Mesenchymal stem cell (in vitro differentiated cells and primary cell): Measurements from ENCODE around the gene DCAF7.

Experiments used
- DNase-seq: peaks from one replicate; pipeline ENCODE4 v3.0.0-alpha.2; 2013
- H2AFZ ChIP-seq: one replicate; pipeline ENCODE4 v1.6.1; 2013; ENCODE audit warnings: low read depth, mild to moderate bottlenecking, control low read depth, inconsistent platforms, low read length, moderate library complexity
- H2AK5ac ChIP-seq: 2 replicates; pipeline ENCODE4 v1.6.1; 2013; ENCODE audit warnings: low read length, moderate library complexity, mild to moderate bottlenecking, inconsistent platforms; ENCODE audit not compliant: severe bottlenecking
- H2BK120ac ChIP-seq: one replicate; pipeline ENCODE4 v1.6.1; 2013; ENCODE audit warnings: low read depth, mild to moderate bottlenecking, inconsistent platforms, low read length, moderate library complexity
- H2BK12ac ChIP-seq, 2 experiments: one replicate each; pipeline ENCODE4 v1.6.1; 2013; ENCODE audit warnings: inconsistent platforms in 2 of 2, low read length in 2 of 2, mild to moderate bottlenecking in 2 of 2, moderate library complexity in 2 of 2, control low read depth in 1 of 2
- H2BK15ac ChIP-seq: one replicate; pipeline ENCODE4 v1.6.1; 2013; ENCODE audit warnings: mild to moderate bottlenecking, low read depth, inconsistent platforms; ENCODE audit not compliant: poor library complexity, severe bottlenecking
- H2BK5ac ChIP-seq: 2 replicates; pipeline ENCODE4 v1.6.1; 2013; ENCODE audit warnings: low read depth, mild to moderate bottlenecking, low read length, control low read depth, inconsistent platforms; ENCODE audit not compliant: poor library complexity, severe bottlenecking
- H3K14ac ChIP-seq, 2 experiments: one replicate each; pipeline ENCODE4 v1.6.1; 2013; ENCODE audit warnings: inconsistent platforms in 2 of 2, low read length in 2 of 2, control low read depth in 1 of 2, mild to moderate bottlenecking in 1 of 2, moderate library complexity in 1 of 2
- H3K18ac ChIP-seq, 2 experiments: one replicate each; pipeline ENCODE4 v1.6.1; 2013; ENCODE audit warnings: inconsistent platforms in 2 of 2, low read length in 2 of 2, control low read depth in 1 of 2, low read depth in 1 of 2, mild to moderate bottlenecking in 1 of 2
- H3K23ac ChIP-seq, 2 experiments: one replicate each; pipeline ENCODE4 v1.6.1; 2013; ENCODE audit warnings: inconsistent platforms in 2 of 2, low read length in 2 of 2, mild to moderate bottlenecking in 2 of 2, moderate library complexity in 2 of 2, control low read depth in 1 of 2
- H3K27ac ChIP-seq: 2 replicates; pipeline ENCODE4 v1.5.1; 2013; ENCODE audit warnings: mild to moderate bottlenecking, moderate library complexity, low read length, control low read depth, inconsistent platforms; ENCODE audit not compliant: poor library complexity, severe bottlenecking
- H3K27me3 ChIP-seq, 2 experiments: 2 replicates each; pipeline versions ENCODE4 v1.6.1 to v1.7.0; 2013; ENCODE audit warnings: low read length in 2 of 2, mild to moderate bottlenecking in 2 of 2, moderate library complexity in 2 of 2, control low read depth in 1 of 2, inconsistent platforms in 1 of 2; ENCODE audit not compliant: control insufficient read depth in 1 of 2, insufficient read depth in 1 of 2
- H3K36me3 ChIP-seq, 2 experiments: 2 replicates each; pipeline versions ENCODE4 v1.6.1 to v1.7.0; 2013; ENCODE audit warnings: low read length in 2 of 2, control low read depth in 1 of 2, inconsistent platforms in 1 of 2, low read depth in 1 of 2, mild to moderate bottlenecking in 1 of 2; ENCODE audit not compliant: insufficient read depth in 2 of 2, control insufficient read depth in 1 of 2
- H3K4ac ChIP-seq, 2 experiments: one replicate each; pipeline ENCODE4 v1.6.1; 2013; ENCODE audit warnings: inconsistent platforms in 2 of 2, low read length in 2 of 2, mild to moderate bottlenecking in 2 of 2, moderate library complexity in 2 of 2, control low read depth in 1 of 2, low read depth in 1 of 2
- H3K4me1 ChIP-seq: 2 replicates; pipeline ENCODE4 v1.6.1; 2013; ENCODE audit warnings: low read depth, low read length, control low read depth; ENCODE audit not compliant: control insufficient read depth, insufficient read depth
- H3K4me2 ChIP-seq: 2 replicates; pipeline ENCODE4 v1.6.1; 2013; ENCODE audit warnings: low read length, mild to moderate bottlenecking, inconsistent platforms; ENCODE audit not compliant: poor library complexity, severe bottlenecking
- H3K4me3 ChIP-seq, 2 experiments: 2 replicates each; pipeline versions ENCODE4 v1.5.1 to v1.7.0; 2013; ENCODE audit warnings: low read length in 2 of 2, mild to moderate bottlenecking in 2 of 2, control low read depth in 1 of 2, low read depth in 1 of 2; ENCODE audit not compliant: insufficient read depth in 1 of 2
- H3K79me1 ChIP-seq: replicated peaks from 2 replicates; pipeline ENCODE4 v1.6.1; 2013; ENCODE audit warnings: mild to moderate bottlenecking, control low read depth, low read length, inconsistent platforms; ENCODE audit not compliant: poor library complexity, severe bottlenecking
- H3K9ac ChIP-seq: 2 replicates; pipeline ENCODE4 v1.7.0; 2013; ENCODE audit warnings: mild to moderate bottlenecking, low read length, moderate library complexity
- H3K9me3 ChIP-seq: 2 replicates; pipeline ENCODE4 v1.7.0; 2013; ENCODE audit warnings: mild to moderate bottlenecking, low read length; ENCODE audit not compliant: control insufficient read depth
- H4K8ac ChIP-seq: one replicate; pipeline ENCODE4 v1.6.1; 2013; ENCODE audit warnings: inconsistent platforms, mild to moderate bottlenecking, low read length, moderate library complexity
- H4K91ac ChIP-seq: one replicate; pipeline ENCODE4 v1.6.1; 2013; ENCODE audit warnings: mild to moderate bottlenecking, low read length, inconsistent platforms
- WGBS: methylation state at CpG from one replicate; pipeline ENCODE4 v1.1.7; 2013; ENCODE audit warnings: mixed read lengths; 5-methylcytosine and 5-hydroxymethylcytosine counted together

The DCAF7 gene

GRCh38 chr17:63622574-63623390 lies 72.5 kb downstream of the DCAF7 start:
- peak; percentile 76 for DNase-seq
- no peaks in the 10 kb centered on the region for H3K36me3 ChIP-seq
- H2BK120ac ChIP-seq: peak overlapping the region; percentile 59
- H3K27ac ChIP-seq: peak overlapping the region; percentile 2
- H2AK5ac ChIP-seq: no peak overlapping the region
- peak overlapping the region in 1 of 2 experiments; percentile 65 for H3K14ac ChIP-seq
- peaks cover 2% of the 10 kb centered on the region for H3K4me1 ChIP-seq
- H3K79me1 ChIP-seq: peaks cover 4% of the 10 kb centered on the region
- peak overlapping the region; percentile 35 to 86 for H3K4ac ChIP-seq
- no peak overlapping the region for H2BK5ac ChIP-seq
- peak overlapping the region; percentile 59 for H4K91ac ChIP-seq
- peak overlapping the region; percentile 83 to 97 for H3K4me3 ChIP-seq
- peak overlapping the region; percentile 67 for H2BK15ac ChIP-seq
- peak overlapping the region; percentile 94 for H3K4me2 ChIP-seq
- peak overlapping the region; percentile 61 for H2AFZ ChIP-seq
- H3K23ac ChIP-seq: peak overlapping the region in 1 of 2 experiments; percentile 46
- H3K27me3 ChIP-seq: peaks cover 0 to 2% of the 10 kb centered on the region in 2 experiments
- H2BK12ac ChIP-seq: no peak overlapping the region
- no peak overlapping the region for H4K8ac ChIP-seq
- peak overlapping the region; percentile 52 to 93 for H3K18ac ChIP-seq
- no peaks in the 10 kb centered on the region for H3K9me3 ChIP-seq
- H3K9ac ChIP-seq: peak overlapping the region; percentile 90
- 0% methylated on average over 45 of the region's 100 CpGs for WGBS

- Histone ChIP-seq H2BK15ac (no peak overlapping the region), H2AK5ac (no peak overlapping the region), H3K18ac (no peak overlapping the region), H3K4ac (no peak overlapping the region), H4K8ac (no peak overlapping the region), H2BK5ac (no peak overlapping the region), H3K9me3 (no peaks in the 10 kb centered on the region), H3K27me3 (no peaks in the 10 kb centered on the region), H3K23ac (peak overlapping the region in 1 of 2 experiments; percentile 87), H2BK12ac (no peak overlapping the region), H2BK120ac (no peak overlapping the region), H3K14ac (no peak overlapping the region), H3K4me1 (peaks cover 2% of the 10 kb centered on the region), H3K4me2 (peak overlapping the region; percentile 94), H3K4me3 (peak overlapping the region in 1 of 2 experiments; percentile 83), H3K79me1 (peaks cover 6% of the 10 kb centered on the region), H2AFZ (no peak overlapping the region), H4K91ac (no peak overlapping the region), H3K9ac (peak overlapping the region; percentile 90), H3K27ac (no peak overlapping the region), H3K36me3 (peaks cover 0 to 4% of the 10 kb centered on the region in 2 experiments)
- 50% methylated on average over 7 of the region's 7 CpGs for WGBS
- DNase-seq: no peak
Observed at GRCh38 chr17:63623786-63624530, 73.7 kb downstream of the DCAF7 start.

- peaks cover 6% of the 10 kb centered on the region for H3K79me1 ChIP-seq
- H3K27ac ChIP-seq: no peak overlapping the region
- no peak overlapping the region for H2BK12ac ChIP-seq
- H2BK120ac ChIP-seq: no peak overlapping the region
- H2BK5ac ChIP-seq: no peak overlapping the region
- no peak overlapping the region for H4K91ac ChIP-seq
- no peaks in the 10 kb centered on the region for H3K27me3 ChIP-seq
- no peak overlapping the region for H3K18ac ChIP-seq
- H3K4me2 ChIP-seq: no peak overlapping the region
- no peak overlapping the region for H3K23ac ChIP-seq
- peaks cover 0 to 4% of the 10 kb centered on the region in 2 experiments for H3K36me3 ChIP-seq
- no peaks in the 10 kb centered on the region for H3K9me3 ChIP-seq
- no peak overlapping the region for H2AFZ ChIP-seq
- no peak overlapping the region for H3K4ac ChIP-seq
- no peak overlapping the region for H2AK5ac ChIP-seq
- WGBS: no CpG with 5 or more reads among the region's 1 CpG
- no peak overlapping the region for H3K4me3 ChIP-seq
- peak overlapping the region; percentile 90 for H3K9ac ChIP-seq
- no peak for DNase-seq
- no peak overlapping the region for H3K14ac ChIP-seq
- H2BK15ac ChIP-seq: no peak overlapping the region
- H4K8ac ChIP-seq: no peak overlapping the region
- peaks cover 4% of the 10 kb centered on the region for H3K4me1 ChIP-seq
Observed at GRCh38 chr17:63624531-63624880, 74.2 kb downstream of the DCAF7 start.

GRCh38 chr17:63626551-63627180 lies 76.4 kb downstream of the DCAF7 start:
- WGBS: 57% methylated on average over 2 of the region's 4 CpGs
- no peak overlapping the region for H4K91ac ChIP-seq

More at GRCh38 chr17:63626551-63627180, 76.4 kb downstream of the DCAF7 start:
- Histone ChIP-seq H3K27me3 (no peaks in the 10 kb centered on the region), H2BK120ac (no peak overlapping the region), H3K36me3 (peaks cover 0 to 4% of the 10 kb centered on the region in 2 experiments), H3K4me3 (peak overlapping the region in 1 of 2 experiments; percentile 54), H3K9me3 (no peaks in the 10 kb centered on the region), H2BK5ac (no peak overlapping the region), H4K8ac (no peak overlapping the region), H3K4me1 (peaks cover 1% of the 10 kb centered on the region), H3K27ac (no peak overlapping the region), H3K14ac (no peak overlapping the region), H2BK12ac (no peak overlapping the region), H3K23ac (no peak overlapping the region), H3K4ac (no peak overlapping the region), H3K4me2 (no peak overlapping the region), H3K9ac (peak overlapping the region; percentile 66), H2BK15ac (no peak overlapping the region), H2AK5ac (no peak overlapping the region), H2AFZ (no peak overlapping the region), H3K18ac (no peak overlapping the region), H3K79me1 (peaks cover 10% of the 10 kb centered on the region)
- DNase-seq: peak; percentile 39
